GM18861 (cell line): Measurements from ENCODE around the gene GPRC5B.

Experiments
- ATAC-seq: cut with Tn5 transposase; IDR thresholded peaks from one replicate; pipeline ENCODE4 v1.9.1; 2021; ENCODE audit not compliant: unreplicated experiment

The GPRC5B gene, protein sequence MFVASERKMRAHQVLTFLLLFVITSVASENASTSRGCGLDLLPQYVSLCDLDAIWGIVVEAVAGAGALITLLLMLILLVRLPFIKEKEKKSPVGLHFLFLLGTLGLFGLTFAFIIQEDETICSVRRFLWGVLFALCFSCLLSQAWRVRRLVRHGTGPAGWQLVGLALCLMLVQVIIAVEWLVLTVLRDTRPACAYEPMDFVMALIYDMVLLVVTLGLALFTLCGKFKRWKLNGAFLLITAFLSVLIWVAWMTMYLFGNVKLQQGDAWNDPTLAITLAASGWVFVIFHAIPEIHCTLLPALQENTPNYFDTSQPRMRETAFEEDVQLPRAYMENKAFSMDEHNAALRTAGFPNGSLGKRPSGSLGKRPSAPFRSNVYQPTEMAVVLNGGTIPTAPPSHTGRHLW

DNA sequence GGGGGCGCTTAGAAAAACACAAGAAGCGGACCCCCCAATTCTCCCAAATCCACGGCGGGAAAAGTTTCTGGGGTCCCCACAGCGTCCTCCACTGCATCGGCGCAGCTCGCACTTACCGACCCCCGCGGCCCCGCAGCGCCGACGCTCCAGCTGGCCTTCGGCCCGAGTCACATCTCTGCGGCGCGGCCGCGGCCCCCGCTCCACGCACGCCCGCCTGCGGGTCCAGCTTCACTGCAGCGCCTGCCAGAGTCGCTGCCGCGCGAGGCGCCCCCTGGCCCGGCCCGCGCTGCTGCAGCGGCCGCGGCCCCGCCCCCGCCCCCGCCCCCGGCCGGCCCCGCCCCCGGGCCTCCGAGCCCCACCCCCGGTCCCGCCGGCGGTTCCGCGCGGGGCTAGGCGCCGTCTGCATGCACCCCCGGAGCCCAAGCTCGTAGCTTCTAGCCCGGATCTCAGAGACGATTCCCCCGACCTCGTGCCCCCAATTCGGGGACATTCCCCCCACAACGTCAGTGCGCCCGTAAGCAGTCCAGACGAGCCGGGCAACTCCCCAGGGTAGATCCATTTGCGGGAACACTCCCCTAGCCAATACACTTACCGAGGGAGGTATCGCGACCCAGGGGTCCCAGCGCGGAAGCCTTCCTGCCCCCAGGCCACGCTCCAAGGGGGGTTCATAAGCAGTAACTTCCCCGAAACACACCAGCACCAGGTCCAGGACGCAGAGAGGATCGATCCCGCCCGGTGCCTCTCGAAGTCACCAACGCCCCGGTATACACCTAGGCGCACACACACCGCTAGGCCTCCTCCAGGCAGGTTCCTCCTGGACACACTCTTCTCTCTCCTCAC, at the start of gene GPRC5B:
Gene GPRC5B (minus strand): TSS at position 238 of the 840 bp plus-strand sequence. CDS start 12,003 bp downstream, outside the sequence.
- ATAC-seq, result no peak

DNA sequence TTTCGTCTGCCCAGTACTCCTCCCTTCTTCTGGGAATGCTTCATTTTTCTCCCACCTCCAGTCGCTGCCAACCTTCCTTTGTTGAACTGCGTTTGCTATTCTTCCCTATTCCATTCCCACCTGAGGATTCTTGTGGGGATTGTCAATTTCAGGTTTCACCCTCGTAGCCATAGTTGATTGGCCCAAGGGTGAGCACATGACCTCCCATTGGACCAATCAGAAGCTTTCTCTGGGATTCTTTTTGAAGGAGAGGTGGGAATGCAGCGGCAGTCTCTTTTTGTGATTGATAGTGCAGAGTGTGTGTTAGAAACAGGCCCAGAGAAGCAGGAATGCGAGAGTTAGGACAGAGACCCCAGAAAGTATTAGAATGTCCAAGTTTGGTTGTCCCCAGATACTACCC, 49.1 kb upstream of the GPRC5B start:
- ATAC-seq, result no peak

DNA sequence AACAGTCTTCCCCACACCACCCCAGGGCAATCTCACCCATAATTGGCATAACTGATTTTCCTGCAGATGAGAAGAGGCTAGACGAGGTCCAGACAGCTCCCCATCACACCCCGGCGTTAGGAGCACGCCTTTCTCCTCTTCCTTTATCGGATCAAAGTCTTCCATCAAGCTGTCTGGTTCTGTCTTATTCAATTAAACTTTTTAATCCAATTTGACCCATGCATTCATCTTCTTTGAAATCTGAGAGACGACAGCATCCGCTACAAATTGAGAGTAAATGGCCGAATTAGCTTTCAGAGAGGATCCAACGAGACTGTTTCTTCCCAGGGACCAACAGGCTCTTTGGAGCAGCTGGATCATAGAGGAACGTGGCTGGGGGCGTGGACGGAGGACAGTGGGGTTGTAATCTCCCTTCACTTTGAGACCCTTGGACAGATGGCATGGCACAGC, 44.4 kb upstream of the GPRC5B start:
- no peak for ATAC-seq

DNA sequence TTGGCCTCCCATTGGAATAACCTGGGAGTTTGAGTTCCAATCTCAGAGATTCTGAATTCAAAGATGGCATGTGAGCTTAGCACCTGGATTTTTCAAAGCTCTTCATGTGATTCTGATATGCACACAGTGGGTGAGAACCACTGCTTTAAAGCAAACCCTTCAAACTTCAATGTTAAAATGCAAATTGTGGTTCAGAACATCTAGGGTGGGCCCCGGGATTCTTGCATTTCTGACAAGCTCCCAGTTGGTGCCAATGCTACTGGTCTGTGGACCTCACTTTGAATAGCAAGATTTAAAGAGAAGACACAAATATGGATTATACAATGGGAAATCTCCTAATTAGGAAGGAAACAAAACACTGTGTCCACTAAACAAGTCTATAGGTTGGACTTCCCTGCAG, 43.8 kb upstream of the GPRC5B start:
- no peak for ATAC-seq

DNA sequence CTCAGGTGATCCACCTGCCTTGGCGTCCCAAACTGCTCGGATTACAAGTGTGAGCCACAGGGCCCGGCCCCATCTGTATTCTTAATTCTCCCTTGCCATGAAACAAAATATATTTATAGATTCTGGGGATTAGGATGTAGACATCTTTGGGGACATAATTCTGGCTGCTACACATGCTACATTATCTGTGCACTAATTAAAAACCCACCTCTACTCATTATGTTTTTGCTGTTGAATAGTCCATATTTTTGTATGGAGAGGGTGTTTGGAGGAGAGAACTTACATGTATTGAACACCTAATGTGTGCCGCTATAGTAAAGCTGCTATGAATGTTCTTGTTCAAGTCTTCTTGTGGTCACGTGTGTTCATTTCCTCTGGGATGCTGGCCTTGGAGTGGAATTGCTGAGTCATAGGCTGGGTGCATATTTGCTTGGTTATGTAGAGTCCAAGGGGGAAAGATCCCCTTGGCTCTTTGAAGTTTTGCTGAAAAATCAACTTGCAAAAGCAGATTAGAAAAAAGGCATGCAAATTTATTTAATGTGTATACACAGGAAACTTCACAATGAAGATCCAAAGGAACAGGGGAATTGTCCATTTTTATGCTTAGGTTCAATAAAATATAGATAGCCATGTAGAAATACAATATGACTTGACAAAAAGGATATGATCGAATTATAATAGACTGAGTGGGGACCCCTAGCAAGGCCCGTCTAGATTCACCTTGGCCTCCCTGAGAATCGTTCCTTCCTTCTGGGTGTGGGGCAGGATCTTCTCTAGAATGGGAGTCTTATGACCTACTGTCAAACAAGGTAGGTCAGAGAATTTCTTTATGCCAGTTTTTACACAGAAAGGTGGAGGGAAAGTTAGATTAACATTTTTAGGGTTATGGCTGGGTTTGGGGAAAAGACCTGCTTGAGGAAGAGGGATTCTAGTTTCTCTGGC, 42.1 kb upstream of the GPRC5B start:
- no peak for ATAC-seq

DNA sequence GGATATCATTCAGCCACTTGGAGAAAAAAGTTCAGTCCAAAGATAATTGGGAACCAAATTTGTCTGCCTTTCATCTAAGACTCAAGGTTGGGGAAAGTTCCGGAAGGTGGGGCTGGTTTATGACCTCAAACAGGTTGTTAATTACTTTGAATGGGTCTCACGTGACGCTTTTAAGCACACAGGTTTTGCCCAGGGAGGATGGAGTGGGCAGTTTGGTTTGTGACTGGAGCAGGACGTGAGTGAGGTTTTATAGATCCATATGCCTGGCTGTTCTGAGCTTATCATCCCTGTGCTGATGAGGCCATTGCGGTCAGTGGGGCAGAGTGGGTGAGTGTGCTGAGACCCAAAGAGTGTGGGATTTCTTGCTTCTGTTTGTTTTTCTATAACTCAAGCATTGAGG, 38.7 kb upstream of the GPRC5B start:
- no peak for ATAC-seq

DNA sequence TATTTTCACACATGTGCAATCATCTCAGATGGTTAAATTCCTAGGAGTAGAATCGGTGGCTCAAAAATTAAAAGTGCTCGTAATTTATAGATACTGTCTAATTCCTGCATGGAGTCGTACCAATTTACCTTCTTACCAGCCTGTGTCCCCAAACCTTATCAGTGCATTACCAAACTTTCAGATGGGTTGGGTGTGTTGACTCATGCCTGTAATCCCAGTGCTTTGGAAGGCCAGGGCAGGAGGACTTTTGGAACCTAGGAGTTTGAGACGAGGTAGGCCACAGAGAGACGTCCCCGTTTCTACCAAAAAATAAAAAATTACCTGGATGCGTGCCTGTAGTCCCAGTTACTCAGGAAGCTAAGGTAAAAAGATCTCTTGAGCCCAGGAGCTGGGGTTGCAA, 34.5 kb upstream of the GPRC5B start:
- ATAC-seq, result no peak

DNA sequence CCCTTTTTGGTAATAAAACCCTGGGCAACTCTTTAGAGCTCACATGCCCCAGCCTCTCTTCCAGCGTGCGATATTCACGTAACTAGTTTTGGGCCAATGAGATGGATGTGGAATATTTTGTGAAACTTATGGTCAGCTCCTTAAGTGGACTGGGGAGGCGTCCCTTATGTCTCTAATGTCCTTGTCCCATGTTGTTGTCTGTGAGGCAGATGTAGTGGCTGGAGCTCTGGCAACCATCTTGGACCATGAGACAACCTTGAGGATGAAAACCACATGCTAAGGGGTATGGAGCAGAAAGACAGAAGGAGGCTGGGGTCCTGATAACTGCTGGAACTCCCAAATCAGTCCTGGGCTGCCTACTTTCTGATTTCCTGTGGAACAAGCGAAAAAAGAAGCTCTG, 31.4 kb upstream of the GPRC5B start:
- no peak for ATAC-seq

DNA sequence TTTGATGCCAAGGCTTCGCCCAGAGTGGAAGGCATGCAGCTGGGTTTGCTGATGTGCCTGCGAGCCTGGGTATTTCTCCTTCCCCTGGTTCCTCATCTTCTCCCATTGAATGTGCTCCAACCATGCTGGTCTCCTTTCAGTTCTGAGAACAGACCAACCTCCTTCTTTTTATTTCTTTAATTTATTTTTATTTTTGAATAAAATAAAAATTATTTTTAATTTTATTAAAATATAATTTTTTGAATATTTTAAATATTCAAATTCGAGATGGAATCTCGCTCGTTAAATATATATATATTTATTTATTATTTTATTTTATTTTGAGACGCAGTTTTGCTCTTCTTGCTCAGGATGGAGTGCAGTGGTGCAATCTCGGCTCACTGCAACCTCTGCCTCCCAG, 30.2 kb upstream of the GPRC5B start:
- ATAC-seq, result no peak

DNA sequence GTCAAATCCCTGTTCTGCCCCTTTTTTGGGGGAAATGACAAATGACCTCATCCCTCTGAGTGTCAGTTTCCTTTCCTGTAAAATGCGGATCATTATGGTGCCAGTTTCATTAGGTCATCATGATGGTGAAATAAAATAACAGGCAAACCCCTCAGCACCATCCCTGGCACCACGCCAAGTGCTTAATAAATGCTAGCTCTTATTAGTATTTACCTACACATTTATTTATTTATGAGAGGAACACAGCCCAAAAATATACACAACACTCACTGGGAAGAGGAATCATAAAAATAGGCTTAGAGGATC, 28.6 kb upstream of the GPRC5B start:
- no peak for ATAC-seq

DNA sequence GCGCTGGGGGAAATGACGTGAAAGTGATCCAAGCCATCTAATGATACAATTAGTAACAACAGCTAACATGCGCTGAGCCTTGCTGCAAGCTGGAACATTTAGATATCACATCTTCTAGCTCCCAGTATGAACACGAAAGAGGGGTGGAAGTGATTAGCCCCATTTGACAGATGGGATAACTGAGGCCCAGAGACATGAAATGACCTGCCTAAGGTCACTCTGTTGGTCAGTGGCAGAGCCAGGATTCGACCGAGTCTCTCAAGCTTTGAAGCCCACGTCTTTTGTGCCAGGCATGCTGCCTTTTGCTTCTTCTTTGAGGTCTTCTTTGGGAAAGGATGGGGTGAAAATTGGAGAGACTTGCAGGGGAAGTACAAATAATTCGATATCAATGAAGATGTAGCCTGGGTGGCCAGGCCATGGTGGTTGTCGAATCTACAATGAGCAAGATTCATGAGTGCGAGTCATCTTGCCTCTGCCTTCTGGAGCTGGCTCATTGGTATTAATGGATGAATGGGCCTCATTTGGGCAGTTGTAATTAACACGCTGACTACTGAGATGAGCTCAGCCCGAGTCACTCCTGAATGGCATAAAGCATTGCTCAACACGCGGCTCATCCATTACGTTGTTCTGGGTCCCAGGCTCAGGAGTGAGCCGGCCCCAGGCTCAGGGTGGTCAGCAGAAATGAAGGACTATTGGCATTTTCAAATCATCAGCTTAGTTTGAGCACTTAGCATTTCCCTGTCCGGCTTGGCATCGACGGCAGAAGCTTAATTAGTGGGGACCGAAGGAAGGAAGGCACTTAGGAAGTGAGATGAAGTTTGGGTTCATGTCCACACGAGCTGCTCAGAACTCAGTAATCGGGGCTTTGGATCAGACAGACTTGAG, 28.0 kb upstream of the GPRC5B start:
- no peak for ATAC-seq

DNA sequence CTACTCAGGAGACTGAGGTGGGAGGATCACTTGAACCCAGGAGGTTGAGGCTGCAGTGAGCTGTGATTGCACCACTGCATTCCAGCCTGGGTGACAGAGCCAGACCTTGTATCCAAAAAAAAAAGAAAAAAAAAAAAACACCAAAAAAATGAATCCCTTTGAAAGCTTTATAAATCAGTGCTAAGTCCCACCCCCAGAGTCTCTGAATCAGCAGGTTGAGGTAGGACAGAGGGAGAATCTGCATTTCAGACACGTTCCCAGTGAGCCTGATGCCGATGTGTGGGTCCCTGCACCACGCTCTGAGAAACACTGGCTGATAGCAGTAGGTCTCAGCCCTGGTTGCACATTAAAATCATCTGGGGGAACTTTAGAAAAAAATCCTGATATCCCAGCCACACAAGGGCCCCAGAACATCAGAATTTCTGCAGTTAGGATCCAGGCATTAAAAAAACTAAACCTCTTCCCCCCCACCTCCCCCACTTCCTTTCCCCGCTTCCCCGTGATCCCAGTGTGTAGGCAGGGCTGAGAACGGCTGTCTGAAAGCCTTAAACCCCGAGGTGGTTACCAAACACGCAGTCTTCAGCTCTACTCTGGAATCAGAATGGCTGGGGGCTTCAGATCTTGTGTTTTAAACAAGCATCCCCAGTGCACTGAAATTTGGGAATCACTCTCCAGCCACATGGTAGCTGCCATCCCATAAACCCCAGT, 27.3 kb upstream of the GPRC5B start:
- ATAC-seq, result no peak

DNA sequence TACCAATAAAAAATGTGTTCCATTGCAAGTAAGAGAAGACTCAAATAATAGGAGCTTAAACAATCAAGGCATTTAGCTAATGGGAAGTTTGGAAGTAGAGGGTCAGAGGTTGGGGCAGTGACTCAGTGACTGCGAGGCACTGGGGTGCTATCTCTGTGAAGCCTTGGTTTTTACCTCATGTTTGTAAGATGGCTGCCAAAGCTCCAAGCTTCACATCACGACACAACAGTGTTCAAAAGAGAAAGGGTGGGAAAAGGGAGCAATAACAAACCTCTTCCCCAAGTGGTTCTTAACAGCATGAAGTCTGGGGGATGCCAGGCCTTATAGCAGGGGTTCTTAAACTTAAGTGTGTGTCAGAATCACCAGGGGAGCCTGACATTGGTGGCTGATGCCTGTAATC, 26.6 kb upstream of the GPRC5B start:
- no peak for ATAC-seq

DNA sequence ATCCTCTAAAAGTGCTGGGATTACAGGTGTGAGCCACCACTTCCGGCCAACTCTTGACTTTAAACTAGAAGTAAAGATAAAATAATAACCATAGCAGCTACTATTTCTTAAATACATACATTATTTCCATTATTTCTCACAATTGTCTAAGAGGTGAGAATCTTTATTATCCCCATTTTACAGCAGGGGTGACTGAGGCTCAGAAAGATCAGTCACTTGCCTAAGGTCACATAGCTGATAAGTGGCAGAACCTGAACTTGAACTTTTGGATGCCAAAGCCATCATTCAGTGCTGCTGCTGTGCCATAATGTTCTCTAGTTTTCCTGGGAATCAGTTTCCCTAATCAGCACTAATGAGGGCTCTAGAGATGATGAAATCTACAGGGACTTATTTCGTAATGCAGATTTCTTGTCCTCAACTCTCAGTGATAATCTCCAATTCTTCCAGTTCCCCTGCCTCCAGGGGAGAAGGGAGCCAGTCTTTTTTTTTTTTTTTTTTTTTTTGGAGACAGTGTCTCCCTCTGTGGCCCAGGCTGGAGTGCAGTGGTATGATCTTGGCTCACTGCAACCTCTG, 25.2 kb upstream of the GPRC5B start:
- no peak for ATAC-seq

DNA sequence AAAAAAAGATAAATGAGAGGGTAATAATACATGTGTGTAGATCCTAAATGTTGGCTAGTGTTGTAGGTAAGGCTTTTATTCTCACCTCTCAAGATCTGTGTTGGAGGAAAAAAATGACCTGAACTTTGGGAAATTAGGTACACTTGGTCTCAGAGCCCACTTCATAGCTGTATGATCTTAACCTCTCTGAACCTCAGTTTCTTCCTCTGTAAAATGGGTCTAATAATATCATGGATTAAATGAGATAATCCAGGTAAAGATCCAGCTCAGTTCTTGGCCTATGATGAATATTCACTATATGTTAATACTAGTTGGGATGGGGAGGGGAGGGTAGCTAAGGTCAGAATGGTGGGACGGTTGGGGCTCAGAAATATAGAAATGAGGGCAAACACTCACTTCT, 24.3 kb upstream of the GPRC5B start:
- no peak for ATAC-seq

DNA sequence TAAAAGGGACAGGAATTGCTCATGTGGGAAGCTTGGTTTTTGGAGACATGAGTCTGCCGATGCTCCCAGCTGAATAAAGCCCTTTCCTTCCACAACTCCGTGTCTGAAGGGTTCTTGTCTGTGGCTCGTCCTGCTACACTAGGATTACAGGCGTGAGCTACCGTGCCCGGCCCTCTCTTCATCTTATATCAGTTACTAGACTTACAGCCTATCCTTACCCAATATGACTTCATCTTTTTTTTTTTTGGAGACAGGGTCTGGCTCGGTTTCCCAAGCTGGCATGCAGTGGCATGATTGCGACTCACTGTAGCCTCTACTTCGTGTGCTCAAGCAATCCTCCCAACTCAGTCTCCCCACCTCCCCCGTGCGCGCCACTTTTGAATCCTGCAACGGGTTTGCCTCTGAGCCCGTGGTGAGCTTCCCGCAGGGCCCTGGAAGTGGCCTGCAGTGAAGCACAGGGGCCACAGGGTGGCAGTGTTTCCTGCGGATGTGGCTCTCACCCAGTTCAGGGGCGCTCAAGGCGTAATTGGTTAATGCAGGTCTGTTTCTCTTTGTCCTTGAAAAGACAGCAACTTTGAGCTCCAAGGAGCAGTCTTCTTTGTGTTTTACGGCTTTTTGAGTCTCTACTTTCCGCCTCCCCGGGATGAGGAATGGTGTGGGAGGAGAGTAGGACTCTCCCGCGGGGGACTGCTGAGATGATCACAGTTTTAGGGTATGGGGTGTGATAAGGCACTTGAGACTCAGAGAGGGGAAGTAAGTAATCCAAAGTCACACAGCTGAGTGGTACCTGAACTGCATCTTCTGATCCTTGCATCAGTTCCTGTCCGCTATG, 22.7 kb upstream of the GPRC5B start:
- peak; percentile 73 for ATAC-seq

DNA sequence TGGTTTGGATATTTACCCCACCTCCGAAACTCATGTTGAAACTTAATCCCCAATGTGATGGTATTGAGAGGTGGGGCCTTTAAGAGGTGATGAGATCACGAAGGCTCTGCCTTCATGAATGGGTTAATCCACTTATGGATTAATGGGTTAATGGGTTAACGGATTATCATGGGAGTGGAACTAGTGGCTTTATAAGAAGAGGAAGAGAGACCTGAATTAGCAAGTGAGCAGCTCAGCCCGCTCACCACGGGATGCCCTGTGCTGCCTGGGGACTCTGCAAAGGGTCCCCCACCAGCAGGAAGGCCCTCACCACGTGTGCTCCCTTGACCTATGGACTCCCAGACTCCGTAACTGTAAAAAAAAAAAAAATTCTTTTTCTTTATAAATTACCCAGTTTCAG, 16.5 kb upstream of the GPRC5B start:
- no peak for ATAC-seq

DNA sequence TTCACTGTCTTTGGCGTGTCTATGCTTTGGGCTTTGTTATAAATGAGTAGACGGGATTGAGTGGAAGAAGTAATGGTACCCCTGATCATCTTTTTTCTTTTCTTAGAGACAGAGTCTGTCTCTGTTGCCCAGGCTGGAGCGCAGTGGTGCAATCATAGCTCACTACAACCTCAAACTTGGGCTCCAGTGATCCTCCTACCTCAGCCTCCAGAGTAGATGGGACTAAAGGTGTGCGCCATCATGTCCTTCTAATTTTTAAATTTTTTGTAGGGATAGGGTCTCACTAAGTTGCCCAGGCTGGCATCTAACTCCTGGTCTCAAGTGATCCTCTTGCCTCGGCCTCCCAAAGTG, 14.9 kb upstream of the GPRC5B start:
- no peak for ATAC-seq
